GM12892 (cell line): ENCODE data around the gene SOS2.
A peak's percentile ranks its signal among the peaks of the same experiment; 100 is the strongest.

Experiments
- DNase-seq: peaks from one replicate; pipeline ENCODE4 v3.0.0; 2011; ENCODE audit not compliant: insufficient read length
- FAIRE-seq: peaks from 2 replicates; lab custom pipeline; 2011; peaks lifted over from hg19 to GRCh38; lab: Jason Lieb, UNC
- POLR2A ChIP-seq: IDR thresholded peaks from 2 replicates; pipeline ENCODE4 v1.6.1; 2011; ENCODE audit warnings: low read depth, low read length, control low read depth
- POLR2AphosphoS5 ChIP-seq: IDR thresholded peaks from 2 replicates; pipeline ENCODE4 v1.6.1; 2011; ENCODE audit warnings: low read depth, low read length, control low read depth
- TAF1 ChIP-seq: IDR thresholded peaks from 2 replicates; pipeline ENCODE4 v1.6.1; 2011; ENCODE audit warnings: low read depth, mild to moderate bottlenecking, control low read depth, low read length, borderline replicate concordance

Gene SOS2

DNA sequence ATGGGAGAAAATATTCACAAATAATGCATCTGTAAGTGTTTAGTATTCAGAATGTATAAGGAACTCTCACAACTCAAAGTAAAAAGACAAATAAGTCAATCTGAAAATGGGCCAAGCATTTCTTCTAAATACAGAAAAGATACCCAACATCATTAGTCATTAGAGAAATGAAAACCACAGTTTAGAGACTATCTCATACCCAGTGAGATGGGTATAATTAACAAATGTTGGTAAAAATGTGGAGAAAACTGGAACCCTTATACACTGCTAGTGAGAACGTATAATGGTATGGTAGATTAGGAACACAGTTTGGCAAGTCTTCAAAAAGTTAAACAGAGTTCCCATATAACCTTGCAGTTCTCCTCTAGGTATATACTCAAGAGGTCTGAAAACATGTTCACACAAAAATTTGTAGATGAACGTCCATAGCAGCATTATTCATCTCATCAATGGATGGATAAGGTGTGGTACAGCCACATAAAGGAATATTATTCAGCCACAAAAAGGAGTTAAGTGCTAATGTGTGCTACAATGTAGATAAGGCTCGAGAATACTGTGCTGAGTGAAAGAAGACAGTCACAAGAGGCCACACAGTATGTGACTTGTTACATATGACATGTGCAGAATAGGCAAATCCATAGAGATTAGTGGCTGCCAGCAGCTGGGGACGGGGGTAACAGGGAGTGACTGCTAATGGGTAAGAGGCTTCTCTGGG lies 120.9 kb downstream of the SOS2 start:
- DNase-seq (no peak), FAIRE-seq (no peak)
- no peak for TF ChIP-seq TAF1
- no peak for TF ChIP-seq POLR2AphosphoS5
- no peak for TF ChIP-seq POLR2A

- TF ChIP-seq TAF1: no peak
- no peak for TF ChIP-seq POLR2A
- TF ChIP-seq POLR2AphosphoS5: no peak
- no peak for DNase-seq
- no peak for FAIRE-seq
These were observed 122.0 kb downstream of the SOS2 start for GRCh38 chr14:50109342-50109741.

- DNase-seq: no peak
- no peak for FAIRE-seq
- TF ChIP-seq TAF1 (no peak), POLR2AphosphoS5 (no peak), POLR2A (no peak)
These were observed 123.5 kb downstream of the SOS2 start for GRCh38 chr14:50107850-50108249.

GRCh38 chr14:50106178-50106577 lies 125.2 kb downstream of the SOS2 start:
- no peak for FAIRE-seq
- DNase-seq: no peak
- TF ChIP-seq POLR2A: no peak
- no peak for TF ChIP-seq POLR2AphosphoS5
- TF ChIP-seq TAF1: no peak

DNA sequence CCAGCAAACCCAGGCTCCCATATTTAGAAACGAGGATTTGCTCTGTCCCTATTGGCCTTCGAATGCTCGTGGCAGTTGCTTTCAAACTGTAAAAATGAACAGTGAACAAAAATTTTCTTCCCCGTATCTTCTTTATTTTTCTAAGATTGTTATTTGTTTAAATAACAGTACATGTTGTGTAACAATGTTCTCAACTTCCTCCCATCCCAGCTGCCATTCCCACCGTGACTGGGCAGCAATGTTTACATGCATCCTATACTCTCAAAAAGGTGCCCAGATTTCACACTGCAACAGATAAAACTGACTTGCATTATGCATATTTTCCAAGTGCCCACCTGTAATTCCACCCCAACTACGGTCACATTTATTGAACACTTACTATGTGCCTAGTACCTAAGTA lies 127.8 kb downstream of the SOS2 start:
- no peak for TF ChIP-seq TAF1
- no peak for TF ChIP-seq POLR2AphosphoS5
- TF ChIP-seq POLR2A: no peak
- FAIRE-seq (no peak), DNase-seq (no peak)

- TF ChIP-seq POLR2AphosphoS5 (no peak), POLR2A (no peak), TAF1 (no peak)
- FAIRE-seq: no peak
- DNase-seq: no peak
These were observed 130.0 kb downstream of the SOS2 start for GRCh38 chr14:50101417-50101816.

DNA sequence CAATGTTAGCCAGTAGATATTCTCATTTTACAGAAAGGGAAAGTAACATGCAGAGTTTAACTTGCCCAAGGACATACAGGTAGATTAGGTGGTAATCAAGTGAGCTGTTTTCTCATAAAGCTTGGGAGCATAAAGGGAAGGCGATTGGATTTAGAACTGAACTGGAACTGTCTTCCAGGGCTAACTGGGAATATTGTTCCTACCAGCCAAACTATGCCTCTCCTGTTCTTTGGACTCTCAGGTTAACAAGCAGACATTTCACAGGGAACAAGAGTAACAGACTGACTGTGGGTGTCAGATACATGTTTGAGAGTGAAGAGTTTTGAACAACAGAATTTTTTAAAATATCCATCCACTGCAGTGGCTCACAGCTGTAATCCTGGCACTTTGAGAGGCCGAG lies 130.6 kb downstream of the SOS2 start:
- TF ChIP-seq TAF1 (no peak), POLR2A (no peak), POLR2AphosphoS5 (no peak)
- DNase-seq (no peak), FAIRE-seq (no peak)

- DNase-seq (no peak), FAIRE-seq (no peak)
- TF ChIP-seq POLR2A: no peak
- TF ChIP-seq TAF1: no peak
These were observed 132.0 kb downstream of the SOS2 start for GRCh38 chr14:50099335-50099734.

- peak; percentile 53 for FAIRE-seq
- no peak for DNase-seq
- TF ChIP-seq TAF1: no peak
- no peak for TF ChIP-seq POLR2AphosphoS5
- no peak for TF ChIP-seq POLR2A
These were observed 135.5 kb downstream of the SOS2 start for GRCh38 chr14:50095895-50096294.

DNA sequence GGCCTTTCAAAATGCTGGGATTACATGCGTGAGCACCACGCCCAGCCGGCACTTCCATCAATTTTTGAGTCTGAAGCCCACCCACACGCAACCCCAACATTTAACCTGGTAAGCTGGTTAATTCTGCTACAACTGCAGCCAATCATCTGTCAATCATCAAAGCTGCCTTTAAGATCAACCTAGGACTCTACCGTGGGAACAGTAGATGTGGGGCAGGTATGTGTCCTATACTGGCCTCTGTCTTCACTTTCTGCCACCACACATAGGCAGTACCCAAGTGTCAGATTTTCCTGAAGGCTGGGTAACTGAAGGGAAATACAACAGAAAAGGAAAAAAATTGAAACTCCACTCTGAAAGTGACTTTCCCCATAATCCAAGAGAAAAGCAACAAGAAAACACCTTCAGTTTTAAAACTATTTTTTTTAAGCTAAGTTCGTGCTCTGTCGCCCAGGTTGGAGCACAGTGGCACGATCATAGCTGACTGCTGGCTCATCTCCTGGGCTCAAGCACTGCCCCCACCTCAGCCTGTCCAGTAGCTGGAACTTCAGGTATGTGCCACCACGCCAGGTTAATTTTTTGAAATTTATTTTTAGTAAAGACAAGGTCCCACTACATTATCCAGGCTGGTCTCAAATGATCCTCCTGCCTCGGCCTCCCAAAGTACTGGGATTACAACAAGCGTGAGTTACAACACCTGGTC lies 137.2 kb downstream of the SOS2 start:
- DNase-seq (no peak), FAIRE-seq (no peak)
- TF ChIP-seq POLR2AphosphoS5 (no peak), TAF1 (no peak), POLR2A (no peak)

DNA sequence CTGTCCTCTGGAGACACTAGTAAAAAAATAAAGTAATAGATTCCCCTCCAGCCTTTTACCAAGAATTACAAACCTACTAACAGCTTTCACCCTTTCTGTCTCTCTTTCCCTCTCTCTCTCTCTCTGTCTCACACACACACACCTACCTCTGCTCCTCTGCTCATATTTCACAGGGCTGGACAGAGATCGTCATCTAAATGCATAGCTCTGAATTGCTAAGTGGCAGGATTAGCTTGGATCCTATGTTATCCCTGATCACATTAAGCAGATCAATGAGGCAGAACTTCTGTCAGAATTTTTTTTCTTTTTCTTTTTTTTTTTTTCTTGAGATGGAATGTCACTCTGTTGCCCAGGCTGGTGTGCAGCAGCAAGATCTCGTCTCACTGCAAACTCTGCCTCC lies 137.9 kb downstream of the SOS2 start:
- DNase-seq (no peak), FAIRE-seq (no peak)
- TF ChIP-seq POLR2A: no peak
- TF ChIP-seq POLR2AphosphoS5: no peak
- TF ChIP-seq TAF1: no peak
